Endothelial cell (in vitro differentiated cells): ENCODE results near the gene BCL2L13. TPM values are rescaled to one million over a fixed set of nuclear protein-coding genes. Genes with fewer than 3 reads are reported as not detected.

Source experiments
- DNase-seq: peaks from one replicate; pipeline ENCODE4 v3.0.0; 2021; ENCODE audit warnings: low spot score
- H3K27ac Mint-ChIP-seq: one replicate; pipeline ENCODE4 v1.8.0; 2021; ENCODE audit warnings: mixed read lengths, inconsistent platforms; ENCODE audit not compliant: unreplicated experiment
- H3K27me3 Mint-ChIP-seq: one replicate; pipeline ENCODE4 v1.8.0; 2021; ENCODE audit warnings: mild to moderate bottlenecking, moderate library complexity, mixed read lengths, inconsistent platforms; ENCODE audit not compliant: unreplicated experiment
- H3K36me3 Mint-ChIP-seq: one replicate; pipeline ENCODE4 v1.8.0; 2021; ENCODE audit warnings: mild to moderate bottlenecking, low read depth, mixed read lengths, inconsistent platforms; ENCODE audit not compliant: unreplicated experiment
- H3K4me1 Mint-ChIP-seq: one replicate; pipeline ENCODE4 v1.8.0; 2021; ENCODE audit warnings: mild to moderate bottlenecking, mixed read lengths, inconsistent platforms; ENCODE audit not compliant: unreplicated experiment
- H3K4me3 Mint-ChIP-seq: one replicate; pipeline ENCODE4 v1.8.0; 2021; ENCODE audit warnings: mild to moderate bottlenecking, mixed read lengths, inconsistent platforms; ENCODE audit not compliant: unreplicated experiment
- H3K9me3 Mint-ChIP-seq: one replicate; pipeline ENCODE4 v1.8.0; 2021; ENCODE audit warnings: mixed read lengths, inconsistent platforms; ENCODE audit not compliant: unreplicated experiment
- microRNA-seq: library from miRNA; unstranded; fragments of <30 nt; microRNA quantifications from one replicate; pipeline ENCODE4, GENCODE V29; 2020; ENCODE audit not compliant: unreplicated experiment
- total RNA-seq: library from RNA; stranded (reverse); fragmentation: NEBNext Ultra II Directional; extraction: Animal tissue kit (Norgen Biotek cat#: 25700); gene quantifications from one replicate; pipeline ENCODE4 v1.2.1, GENCODE V29; 2021; ENCODE audit not compliant: unreplicated experiment
- TF ChIP-seq, protein P1 (sequence below): fragments of 200-600 bp; sonication (generic); IDR thresholded peaks from one replicate; pipeline ENCODE4 v1.5.0; 2021; ENCODE audit warnings: antibody characterized with exemption; ENCODE audit not compliant: unreplicated experiment

The BCL2L13 gene
- total RNA-seq, 1 donor from 2014 or later = 26.2 TPM

DNA sequence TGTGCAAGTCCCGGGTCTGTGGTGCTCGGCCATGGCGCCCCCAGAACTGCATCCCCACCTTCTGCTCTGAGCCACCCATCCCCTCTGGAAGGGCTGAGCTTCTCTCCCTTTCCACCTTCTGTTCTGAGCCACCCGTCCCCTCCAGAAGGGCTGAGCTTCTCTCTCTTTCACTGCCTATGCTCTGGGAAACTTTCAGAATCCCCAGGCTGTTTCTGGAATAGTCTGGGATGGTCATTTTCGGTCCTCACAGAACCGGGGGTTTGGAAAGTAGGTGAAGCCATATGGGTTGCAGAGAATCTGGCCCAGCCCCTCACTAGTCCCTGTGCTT, 139.1 kb downstream of the BCL2L13 start:
- DNase-seq = no peak
- no peaks in the 10 kb centered on the region for H3K36me3 Mint-ChIP-seq
- TF ChIP-seq, protein P1, sequence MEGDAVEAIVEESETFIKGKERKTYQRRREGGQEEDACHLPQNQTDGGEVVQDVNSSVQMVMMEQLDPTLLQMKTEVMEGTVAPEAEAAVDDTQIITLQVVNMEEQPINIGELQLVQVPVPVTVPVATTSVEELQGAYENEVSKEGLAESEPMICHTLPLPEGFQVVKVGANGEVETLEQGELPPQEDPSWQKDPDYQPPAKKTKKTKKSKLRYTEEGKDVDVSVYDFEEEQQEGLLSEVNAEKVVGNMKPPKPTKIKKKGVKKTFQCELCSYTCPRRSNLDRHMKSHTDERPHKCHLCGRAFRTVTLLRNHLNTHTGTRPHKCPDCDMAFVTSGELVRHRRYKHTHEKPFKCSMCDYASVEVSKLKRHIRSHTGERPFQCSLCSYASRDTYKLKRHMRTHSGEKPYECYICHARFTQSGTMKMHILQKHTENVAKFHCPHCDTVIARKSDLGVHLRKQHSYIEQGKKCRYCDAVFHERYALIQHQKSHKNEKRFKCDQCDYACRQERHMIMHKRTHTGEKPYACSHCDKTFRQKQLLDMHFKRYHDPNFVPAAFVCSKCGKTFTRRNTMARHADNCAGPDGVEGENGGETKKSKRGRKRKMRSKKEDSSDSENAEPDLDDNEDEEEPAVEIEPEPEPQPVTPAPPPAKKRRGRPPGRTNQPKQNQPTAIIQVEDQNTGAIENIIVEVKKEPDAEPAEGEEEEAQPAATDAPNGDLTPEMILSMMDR = no peak
- peaks cover 50% of the 10 kb centered on the region for H3K4me1 Mint-ChIP-seq
- H3K9me3 Mint-ChIP-seq = no peaks in the 10 kb centered on the region
- peaks cover 11% of the 10 kb centered on the region for H3K27me3 Mint-ChIP-seq
- H3K4me3 Mint-ChIP-seq = peak overlapping the region; percentile 57
- peak overlapping the region; percentile 90 for H3K27ac Mint-ChIP-seq

DNA sequence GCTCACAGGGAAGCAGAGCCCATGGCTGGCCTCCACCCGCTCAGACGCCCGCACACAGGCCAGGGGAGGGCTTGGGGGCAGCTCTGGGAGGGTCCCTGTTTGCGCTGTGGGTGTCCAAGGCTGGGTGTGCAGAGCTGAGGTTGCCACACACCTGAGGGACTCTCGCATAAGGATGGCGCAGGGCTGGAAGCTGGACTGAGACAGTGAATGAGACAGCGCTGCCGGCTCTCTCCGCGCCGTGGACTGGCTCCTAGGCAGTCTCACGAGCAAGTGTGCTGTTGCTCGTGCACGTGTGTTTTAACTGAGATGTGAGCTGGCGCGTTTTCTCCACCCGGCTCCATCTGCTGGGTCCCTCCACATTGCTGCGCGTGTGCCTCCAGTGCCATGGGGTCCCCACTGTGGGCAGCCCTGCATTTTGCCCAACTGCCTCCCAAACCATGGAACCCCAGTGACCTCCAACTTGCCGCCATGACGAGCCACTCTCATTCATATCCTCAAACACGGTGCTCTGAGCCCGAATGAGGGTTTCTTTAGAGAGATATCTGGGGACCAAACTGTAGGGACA, 139.9 kb downstream of the BCL2L13 start:
- Mint-ChIP-seq H3K4me3 (no peak overlapping the region), H3K27ac (peak overlapping the region; percentile 45), H3K36me3 (no peaks in the 10 kb centered on the region), H3K27me3 (peaks cover 10% of the 10 kb centered on the region), H3K9me3 (no peaks in the 10 kb centered on the region), H3K4me1 (peaks cover 51% of the 10 kb centered on the region)
- TF ChIP-seq, protein P1 = no peak
- DNase-seq = no peak

DNA sequence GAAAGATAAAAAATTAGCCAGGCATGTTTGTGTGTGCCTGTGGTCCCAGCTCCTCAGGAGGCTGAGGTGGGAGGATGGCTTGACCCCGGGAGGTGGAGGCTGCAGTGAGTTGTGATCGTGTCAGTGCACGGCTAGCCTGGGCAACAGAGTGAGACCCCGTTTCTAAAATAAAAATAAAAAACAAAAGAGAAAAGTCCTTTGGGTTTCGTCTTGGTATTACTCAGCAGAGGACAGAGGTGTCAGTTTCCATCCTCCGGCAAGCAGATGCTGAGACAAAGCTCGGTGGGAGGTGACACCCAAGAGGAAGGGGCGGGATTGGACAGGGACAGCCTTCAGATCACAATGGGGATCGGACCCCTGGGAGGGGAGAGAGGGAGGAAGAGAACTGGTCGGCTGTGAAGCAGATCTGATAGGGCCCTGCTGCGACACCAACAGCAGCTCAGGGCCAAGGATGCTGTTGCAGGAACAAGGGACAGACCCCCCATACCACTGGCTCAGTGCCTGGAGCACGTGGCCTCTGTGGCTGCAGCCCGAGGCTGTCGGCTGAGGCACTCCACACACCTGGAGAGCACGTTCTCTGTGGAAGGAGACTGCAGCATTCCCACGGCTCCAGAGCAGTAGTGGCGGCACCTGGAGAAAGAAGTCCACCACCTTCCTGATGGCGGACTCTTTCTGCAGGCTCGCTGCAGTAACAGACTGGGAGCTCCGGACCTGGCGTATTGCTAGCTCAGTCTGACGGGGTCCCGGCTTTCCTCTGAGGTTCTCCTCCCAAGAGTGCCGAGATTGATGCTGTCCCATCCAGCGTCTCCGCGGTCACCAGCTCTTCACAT, 140.9 kb downstream of the BCL2L13 start:
- DNase-seq = no peak
- Mint-ChIP-seq H3K9me3 (no peaks in the 10 kb centered on the region), H3K4me3 (peak overlapping the region; percentile 16), H3K36me3 (no peaks in the 10 kb centered on the region), H3K27ac (peak overlapping the region; percentile 45), H3K4me1 (peaks cover 58% of the 10 kb centered on the region), H3K27me3 (peaks cover 14% of the 10 kb centered on the region)
- TF ChIP-seq, protein P1 = no peak

DNA sequence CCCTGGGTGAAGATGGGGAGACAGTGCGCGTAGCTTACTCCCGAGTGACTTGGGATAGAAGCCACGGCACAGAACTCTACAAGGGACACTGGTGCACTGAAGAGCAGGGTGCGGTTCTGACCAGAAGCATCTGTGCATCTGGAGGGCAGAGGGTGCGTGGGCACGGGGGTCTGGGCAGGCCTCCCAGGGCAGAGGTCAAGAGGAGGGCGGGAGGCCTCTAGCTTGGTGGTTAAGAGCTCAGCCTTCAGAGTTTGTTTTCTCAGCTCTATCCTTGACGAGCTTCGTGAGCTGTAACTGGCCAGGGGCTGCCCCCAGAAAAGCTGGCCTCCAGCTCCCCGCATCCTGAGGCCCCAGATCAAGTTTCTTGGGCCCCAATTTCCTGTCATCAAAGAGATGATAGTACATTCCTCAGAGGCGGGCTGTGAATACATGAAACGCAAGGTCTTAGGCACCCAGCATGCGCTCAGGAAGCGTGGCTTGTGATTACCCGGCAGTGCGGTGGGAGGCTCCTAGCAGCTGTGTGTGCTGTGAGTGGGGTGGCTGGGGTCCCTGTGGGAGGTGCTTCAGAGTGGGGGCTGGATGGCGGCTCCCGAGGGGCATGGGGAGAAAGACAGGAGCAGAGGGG, 141.7 kb downstream of the BCL2L13 start:
- Mint-ChIP-seq H3K36me3 (no peaks in the 10 kb centered on the region), H3K27me3 (peaks cover 8% of the 10 kb centered on the region), H3K4me3 (no peak overlapping the region), H3K9me3 (no peaks in the 10 kb centered on the region), H3K4me1 (peaks cover 56% of the 10 kb centered on the region), H3K27ac (no peak overlapping the region)
- TF ChIP-seq, protein P1 = no peak
- no peak for DNase-seq

Small RNA genes lying within 50 kb of the gene (microRNA-seq; reads per million reads assigned to microRNA genes)
- not detected for gene MIR3198-1

Other genes starting within 250 kb of the BCL2L13 start
- gene SLC25A18, start 75.3 kb upstream of the BCL2L13 start, total RNA-seq = 2.2 TPM
- 80.4 TPM for gene ATP6V1E1, start 10.0 kb upstream of the BCL2L13 start, total RNA-seq
- gene BID, start 135.7 kb downstream of the BCL2L13 start, total RNA-seq = 32.5 TPM